HG02623 (cell line): ENCODE data around the gene RMP24.
A peak's percentile ranks its signal among the peaks of the same experiment; 100 is the strongest.
"Not testable (repeated sequence)": the region's sequence is repeated elsewhere in the genome, so short reads cannot be mapped to it uniquely, and the experiment has no call there.

Experiments used
- ATAC-seq: cut with Tn5 transposase; IDR thresholded peaks from one replicate; pipeline ENCODE4 v1.9.1; 2021; ENCODE audit warnings: moderate library complexity; ENCODE audit not compliant: unreplicated experiment

The RMP24 gene

GRCh38 chr18:35967866-35968265 lies 4.6 kb upstream of the RMP24 start:
- not testable (repeated sequence) for ATAC-seq

GRCh38 chr18:35968278-35968880 lies 4.1 kb upstream of the RMP24 start:
- ATAC-seq = no peak

- ATAC-seq = no peak
Observed at GRCh38 chr18:35969676-35970075, 2.8 kb upstream of the RMP24 start.

GRCh38 chr18:35971661-35972196 lies 750 bp upstream of the RMP24 start:
- ATAC-seq = peak; percentile 5

DNA sequence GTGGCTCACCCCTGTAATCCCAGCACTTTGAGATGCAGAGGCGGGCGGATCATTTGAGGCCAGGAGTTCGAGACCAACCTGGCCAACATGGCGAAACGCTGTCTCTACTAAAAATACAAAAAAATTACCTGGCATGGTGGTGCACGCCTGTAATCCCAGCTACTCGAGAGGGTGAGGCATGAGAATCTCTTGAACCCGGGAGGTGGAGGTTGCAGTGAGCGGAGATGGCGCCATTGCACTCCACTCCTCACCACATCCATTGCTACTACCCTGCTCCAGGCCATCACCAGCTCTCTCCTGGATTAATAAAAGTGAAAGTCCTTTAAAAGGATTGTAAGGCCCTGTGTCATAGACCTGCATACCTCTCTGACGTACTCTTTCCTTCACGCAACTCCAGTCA lies 1.2 kb downstream of the RMP24 start:
- ATAC-seq = no peak

DNA sequence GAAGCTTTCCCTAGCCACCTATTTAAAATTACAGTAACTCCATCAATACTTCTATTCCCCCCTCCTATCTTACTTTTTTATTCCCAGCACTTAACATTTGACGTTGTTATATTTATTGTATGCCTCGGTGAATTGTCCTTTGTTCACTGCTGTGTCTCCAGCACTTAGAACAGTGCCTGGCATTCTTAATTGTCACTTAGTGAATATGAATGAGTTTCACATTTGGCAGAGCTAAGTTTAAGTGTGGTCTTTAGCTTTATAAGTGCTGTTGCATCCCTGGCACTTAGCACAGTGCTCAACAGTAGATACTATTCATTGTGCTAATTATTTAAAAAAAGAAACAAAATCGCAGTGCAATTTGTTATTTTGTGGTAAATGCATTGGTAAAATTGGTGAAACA lies 1.7 kb downstream of the RMP24 start:
- ATAC-seq = no peak

GRCh38 chr18:35979112-35979511 lies 6.6 kb downstream of the RMP24 start:
- no peak for ATAC-seq

- ATAC-seq = no peak
Observed at GRCh38 chr18:35982409-35983114, 10.1 kb downstream of the RMP24 start.

- ATAC-seq = no peak
Observed at GRCh38 chr18:35983147-35983546, 10.7 kb downstream of the RMP24 start.

- no peak for ATAC-seq
Observed at GRCh38 chr18:35983818-35984217, 11.3 kb downstream of the RMP24 start.

DNA sequence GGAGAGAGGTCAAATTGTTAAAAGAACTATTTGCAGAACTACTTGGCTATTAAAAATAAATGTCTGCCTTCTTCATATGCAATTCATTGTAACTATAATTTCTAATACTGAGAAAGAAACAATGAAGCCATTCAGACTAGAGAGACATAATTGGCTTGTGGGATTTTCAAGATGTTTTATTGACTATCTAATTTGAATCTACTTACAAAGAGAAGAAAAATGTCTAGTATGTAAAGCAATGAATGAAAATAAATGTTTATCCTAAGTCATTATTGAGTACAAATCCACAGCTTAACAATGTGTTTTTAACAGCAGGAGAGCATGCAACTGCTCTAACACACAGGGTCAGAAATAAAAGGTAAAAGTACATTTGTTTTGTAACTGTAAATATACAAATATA lies 19.2 kb downstream of the RMP24 start:
- no peak for ATAC-seq

- ATAC-seq = no peak
Observed at GRCh38 chr18:35993013-35993412, 20.5 kb downstream of the RMP24 start.

DNA sequence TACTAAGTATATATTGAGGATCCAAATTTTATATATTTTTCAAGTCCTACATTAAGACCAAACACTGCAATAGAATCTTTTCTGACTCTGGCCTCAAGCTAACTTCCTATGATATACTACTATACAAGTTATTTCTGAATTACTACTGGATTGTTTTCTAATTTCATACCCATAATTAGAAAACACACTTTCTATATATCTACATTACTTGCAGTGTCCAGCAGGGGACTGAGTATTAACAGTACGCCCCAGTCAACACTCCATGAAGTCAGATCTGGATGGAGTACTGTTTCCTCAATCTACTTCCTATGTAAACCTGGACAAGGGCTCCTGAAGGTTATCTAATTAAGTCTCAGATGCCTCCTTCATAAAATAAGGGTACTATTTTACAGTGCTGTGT lies 26.5 kb downstream of the RMP24 start:
- no peak for ATAC-seq

- ATAC-seq = no peak
Observed at GRCh38 chr18:35999925-36000324, 27.4 kb downstream of the RMP24 start.

GRCh38 chr18:36006997-36007396 lies 34.5 kb downstream of the RMP24 start:
- ATAC-seq = no peak

GRCh38 chr18:36009214-36009613 lies 36.7 kb downstream of the RMP24 start:
- ATAC-seq = no peak

GRCh38 chr18:36012891-36013290 lies 40.4 kb downstream of the RMP24 start:
- ATAC-seq = no peak

DNA sequence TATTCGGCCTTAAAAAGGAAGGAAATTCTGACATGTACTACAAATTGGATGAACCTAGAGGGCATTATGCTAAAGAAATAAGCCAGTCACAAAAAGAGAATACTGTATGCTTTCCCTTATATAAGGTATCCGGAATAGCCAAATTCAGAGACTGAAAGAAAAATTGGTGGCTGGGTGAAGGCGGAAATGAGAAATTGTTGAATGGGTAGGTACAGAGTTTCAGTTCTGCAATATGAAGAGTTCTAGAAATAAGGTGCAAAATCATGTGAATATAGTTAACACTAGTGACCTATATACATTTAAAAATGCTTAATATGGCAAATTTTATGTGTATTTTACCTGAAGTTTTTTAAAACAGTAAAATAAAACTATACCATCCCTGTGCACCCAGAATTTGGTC lies 43.1 kb downstream of the RMP24 start:
- ATAC-seq = peak; percentile 93

DNA sequence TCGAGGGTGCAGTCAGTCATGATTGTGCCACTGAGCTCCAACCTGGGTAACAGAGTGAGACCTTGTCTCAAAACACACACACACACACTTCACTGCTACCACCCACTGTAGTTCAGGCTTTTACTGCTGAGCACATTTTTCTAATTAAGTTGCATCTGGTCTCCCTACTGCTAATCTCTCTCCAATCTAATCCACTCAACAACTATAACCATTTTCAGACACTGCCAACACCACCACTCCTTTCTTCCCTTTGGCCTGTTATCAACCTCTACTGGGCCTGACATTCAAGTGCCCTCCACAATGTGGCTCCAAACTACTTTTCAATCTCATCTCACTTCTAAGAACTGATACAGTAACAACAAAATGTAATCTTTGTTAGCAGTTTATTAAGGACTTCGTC lies 44.8 kb downstream of the RMP24 start:
- no peak for ATAC-seq

DNA sequence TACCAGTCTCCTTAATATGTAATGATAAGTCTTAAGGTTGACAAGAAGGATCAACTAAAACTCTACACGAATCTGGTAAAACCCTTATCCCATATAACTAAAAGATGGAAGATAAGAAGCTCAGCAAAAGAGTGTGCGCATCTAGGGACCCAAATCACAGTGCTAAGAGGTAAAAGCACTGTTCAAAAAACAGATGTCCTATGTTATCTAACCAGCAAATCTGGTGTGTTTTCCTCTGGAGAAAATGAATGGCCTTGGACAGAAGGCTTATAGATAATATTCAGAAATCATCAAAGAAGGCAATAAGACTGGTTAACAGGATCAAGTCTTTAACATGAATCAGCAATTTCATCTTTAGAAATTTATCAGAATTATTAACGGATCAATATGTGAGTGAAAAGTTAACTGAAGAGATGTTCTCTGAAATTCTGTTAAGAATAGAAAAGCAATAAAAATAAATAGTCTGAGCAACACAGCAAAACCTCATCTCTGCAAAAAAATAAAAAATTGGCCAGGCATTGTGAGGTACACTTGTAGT lies 47.8 kb downstream of the RMP24 start:
- no peak for ATAC-seq

- no peak for ATAC-seq
Observed at GRCh38 chr18:36023336-36023735, 50.9 kb downstream of the RMP24 start.

GRCh38 chr18:36024241-36024640 lies 51.8 kb downstream of the RMP24 start:
- not testable (repeated sequence) for ATAC-seq
